Activated CD4-positive, alpha-beta T cell treated with anti-CD3 and anti-CD28 coated beads, Interleukin-2, amount 10 ng/mL, durations not matched to agents 24 days and 14 days (primary cell): Measurements from ENCODE around the gene RPL6. TPM values are rescaled to one million over a fixed set of nuclear protein-coding genes. Genes with fewer than 3 reads are reported as not detected.
"Not testable (repeated sequence)": the region's sequence is repeated elsewhere in the genome, so short reads cannot be mapped to it uniquely, and the experiment has no call there.

Source experiments
- DNase-seq: peaks from one replicate; pipeline ENCODE4 v3.0.0; 2022
- H3K27ac Mint-ChIP-seq: one replicate; pipeline ENCODE4 v1.8.0; 2022; ENCODE audit warnings: mild to moderate bottlenecking, mixed read lengths
- H3K27me3 Mint-ChIP-seq: one replicate; pipeline ENCODE4 v1.8.0; 2022; ENCODE audit warnings: mixed read lengths
- H3K36me3 Mint-ChIP-seq: one replicate; pipeline ENCODE4 v1.8.0; 2022; ENCODE audit warnings: low read depth, mild to moderate bottlenecking, mixed read lengths
- H3K4me1 Mint-ChIP-seq: one replicate; pipeline ENCODE4 v1.8.0; 2021; ENCODE audit warnings: mixed read lengths
- H3K4me3 Mint-ChIP-seq: one replicate; pipeline ENCODE4 v1.8.0; 2022; ENCODE audit warnings: mild to moderate bottlenecking, moderate library complexity, mixed read lengths
- H3K9me3 Mint-ChIP-seq: one replicate; pipeline ENCODE4 v1.8.0; 2021; ENCODE audit warnings: mixed read lengths
- intact Hi-C: fragments of 100-400 bp; cut with micrococcal nuclease; formaldehyde crosslinking; loops from one replicate; pipeline ENCODE4 v1.15.1; 2023
- total RNA-seq: library from RNA; stranded (reverse); gene quantifications from 2 replicates; pipeline ENCODE4 v1.2.3, GENCODE V29; 2022

The RPL6 gene
- 1,820 and 1,848 TPM in 2 replicates for total RNA-seq

DNA sequence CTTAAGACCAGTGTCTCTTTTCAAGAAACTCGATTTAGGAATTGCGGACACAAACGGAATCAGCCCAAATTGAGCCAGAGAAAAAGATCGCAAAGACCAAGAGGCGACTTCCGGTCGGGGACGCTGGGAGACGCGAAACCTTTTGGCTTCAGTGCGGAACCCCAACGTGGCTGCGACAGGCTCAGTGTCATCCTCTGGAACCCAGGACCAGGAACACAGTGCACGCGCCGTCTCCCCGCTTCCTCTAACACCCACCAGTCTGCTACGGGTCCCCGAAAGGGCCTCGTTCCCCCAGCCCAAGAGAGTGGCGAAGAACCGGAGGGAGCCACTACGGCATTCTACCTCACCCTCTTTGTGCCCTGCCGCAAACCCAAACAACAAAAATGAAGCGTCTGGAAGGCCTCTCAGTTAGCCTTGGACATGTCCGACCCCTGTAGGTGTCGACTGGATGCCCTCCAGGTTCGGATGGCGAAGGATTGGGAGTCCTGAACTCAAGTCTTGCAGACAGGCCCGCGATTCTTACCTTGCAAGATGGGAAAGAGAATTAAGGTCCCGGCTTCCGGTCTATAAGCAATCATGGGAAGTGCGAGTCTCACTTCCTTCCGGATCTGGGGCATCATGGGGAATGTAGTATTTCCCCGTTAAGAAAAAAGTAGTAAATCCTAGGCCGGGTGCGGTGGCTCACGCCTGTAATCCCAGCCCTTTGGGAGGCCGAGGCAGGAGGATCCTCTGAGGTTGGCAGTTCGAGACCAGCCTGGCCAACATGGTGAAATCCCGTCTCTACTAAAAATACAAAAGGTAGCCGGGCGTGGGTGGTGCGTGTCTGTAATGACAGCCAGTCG is at the start of gene RPL6:
Gene RPL6, minus strand, starts transcription at position 542 of the 842 bp plus-strand sequence. CDS start 949 bp downstream, outside the sequence.
- H3K4me3 Mint-ChIP-seq: peak within 1 kb of the TSS; percentile 93
- no peaks in the 10 kb centered on the region for H3K27me3 Mint-ChIP-seq
- peaks cover 27% of the 10 kb centered on the region for H3K4me1 Mint-ChIP-seq
- H3K36me3 Mint-ChIP-seq: peaks cover 48% of the 10 kb centered on the region
- H3K9me3 Mint-ChIP-seq: no peaks in the 10 kb centered on the region
- intact Hi-C loops: loop anchor here (1.0 to 2.0 kb wide), 6 partner anchors 10 to 567 kb away; partner anchors contain the start of genes ERP29, HECTD4, MAPKAPK5 and TMEM116
- peak; percentile 94 for DNase-seq
- H3K27ac Mint-ChIP-seq: peak within 1 kb of the TSS; percentile 100

GRCh38 chr12:112458751-112459150 is 49.3 kb upstream of the RPL6 start:
- Mint-ChIP-seq H3K4me1 (peaks cover 4% of the 10 kb centered on the region), H3K36me3 (peaks cover 58% of the 10 kb centered on the region), H3K27me3 (no peaks in the 10 kb centered on the region), H3K27ac (no peak overlapping the region), H3K9me3 (no peaks in the 10 kb centered on the region), H3K4me3 (no peak overlapping the region)
- intact Hi-C loops: no loop called here
- no peak for DNase-seq

DNA sequence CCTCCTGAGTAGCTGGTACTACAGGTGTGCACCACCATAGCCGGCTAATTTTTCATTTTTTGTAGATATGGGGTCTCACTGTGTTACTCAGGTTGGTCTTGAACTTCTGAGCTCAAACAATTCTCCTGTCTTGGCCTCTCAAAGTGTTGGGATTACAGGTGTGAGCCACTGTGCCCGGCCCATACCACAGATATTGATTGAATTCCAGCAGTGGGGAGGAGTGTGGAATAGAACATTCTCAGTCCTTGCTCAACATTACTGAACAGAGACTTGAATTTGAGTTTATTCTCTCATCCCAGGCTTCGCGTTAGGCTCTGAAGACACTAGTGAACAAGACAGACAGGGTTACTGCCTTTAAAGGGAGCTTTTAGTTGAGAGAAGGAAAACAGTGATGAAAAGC is 48.9 kb upstream of the RPL6 start:
- no peak overlapping the region for H3K4me3 Mint-ChIP-seq
- peaks cover under 1% of the 10 kb centered on the region for H3K4me1 Mint-ChIP-seq
- H3K27ac Mint-ChIP-seq: no peak overlapping the region
- H3K27me3 Mint-ChIP-seq: no peaks in the 10 kb centered on the region
- H3K9me3 Mint-ChIP-seq: no peaks in the 10 kb centered on the region
- peaks cover 57% of the 10 kb centered on the region for H3K36me3 Mint-ChIP-seq
- intact Hi-C loops: no loop called here
- DNase-seq: no peak

GRCh38 chr12:112457142-112457541 is 47.7 kb upstream of the RPL6 start:
- H3K9me3 Mint-ChIP-seq, H3K27ac Mint-ChIP-seq, H3K4me3 Mint-ChIP-seq, H3K27me3 Mint-ChIP-seq, H3K4me1 Mint-ChIP-seq, DNase-seq, intact Hi-C loops: not testable (repeated sequence)
- peaks cover 61% of the 10 kb centered on the region for H3K36me3 Mint-ChIP-seq

- Mint-ChIP-seq H3K27me3 (no peaks in the 10 kb centered on the region), H3K4me3 (no peak overlapping the region), H3K9me3 (no peaks in the 10 kb centered on the region), H3K4me1 (peaks cover under 1% of the 10 kb centered on the region), H3K27ac (no peak overlapping the region), H3K36me3 (peaks cover 61% of the 10 kb centered on the region)
- DNase-seq: no peak
- intact Hi-C loops: no loop called here
Observed at GRCh38 chr12:112456029-112456428, 46.6 kb upstream of the RPL6 start.

GRCh38 chr12:112450725-112451124 is 41.3 kb upstream of the RPL6 start:
- Mint-ChIP-seq H3K36me3 (peaks cover 58% of the 10 kb centered on the region), H3K27ac (no peak overlapping the region), H3K4me1 (peaks cover 16% of the 10 kb centered on the region), H3K27me3 (no peaks in the 10 kb centered on the region), H3K9me3 (no peaks in the 10 kb centered on the region), H3K4me3 (no peak overlapping the region)
- intact Hi-C loops: no loop called here
- DNase-seq: no peak

DNA sequence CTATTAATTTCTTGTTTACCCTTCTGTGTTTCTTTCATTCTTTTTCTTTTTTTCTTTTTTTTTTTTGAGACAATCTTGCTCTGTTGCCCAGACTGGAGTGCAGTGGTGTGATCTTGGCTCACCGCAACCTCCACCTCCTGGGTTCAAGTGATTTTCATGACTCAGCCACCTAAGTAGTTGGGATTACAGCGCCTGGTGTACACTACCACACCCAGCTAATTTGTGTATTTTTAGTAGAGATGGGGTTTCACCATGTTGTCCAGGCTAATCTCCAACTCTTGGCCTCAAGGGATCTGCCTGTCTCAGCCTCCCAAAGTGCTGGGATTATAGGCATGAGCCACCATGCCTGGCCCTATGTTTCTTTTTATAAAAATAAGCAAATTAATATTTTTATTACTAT is 38.8 kb upstream of the RPL6 start:
- intact Hi-C loops, H3K9me3 Mint-ChIP-seq, DNase-seq, H3K27me3 Mint-ChIP-seq, H3K4me3 Mint-ChIP-seq, H3K27ac Mint-ChIP-seq: not testable (repeated sequence)
- peaks cover 45% of the 10 kb centered on the region for H3K36me3 Mint-ChIP-seq
- peaks cover 16% of the 10 kb centered on the region for H3K4me1 Mint-ChIP-seq

DNA sequence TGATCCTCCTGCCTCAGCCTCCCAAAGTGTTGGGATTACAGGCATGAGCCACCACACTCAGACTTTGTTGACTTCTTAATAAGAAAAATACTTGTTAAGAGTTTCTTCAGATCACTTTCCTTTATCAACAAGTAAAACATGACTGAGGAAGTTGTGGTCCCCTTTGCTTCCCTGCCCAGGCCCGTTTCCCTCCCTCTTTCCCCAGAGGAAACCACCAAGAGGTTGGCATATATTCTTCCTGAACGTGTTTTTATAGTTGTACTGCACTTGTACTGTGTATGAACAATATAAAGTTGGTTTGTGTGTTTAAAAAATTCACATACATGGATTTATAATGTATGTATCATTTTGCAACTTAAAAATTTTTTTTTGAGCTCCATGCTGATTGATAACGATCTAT is 37.7 kb upstream of the RPL6 start:
- Mint-ChIP-seq H3K4me3 (no peak overlapping the region), H3K4me1 (peaks cover 16% of the 10 kb centered on the region), H3K27ac (peak overlapping the region; percentile 15), H3K9me3 (no peaks in the 10 kb centered on the region), H3K27me3 (no peaks in the 10 kb centered on the region), H3K36me3 (peaks cover 41% of the 10 kb centered on the region)
- no peak for DNase-seq
- intact Hi-C loops: no loop called here

DNA sequence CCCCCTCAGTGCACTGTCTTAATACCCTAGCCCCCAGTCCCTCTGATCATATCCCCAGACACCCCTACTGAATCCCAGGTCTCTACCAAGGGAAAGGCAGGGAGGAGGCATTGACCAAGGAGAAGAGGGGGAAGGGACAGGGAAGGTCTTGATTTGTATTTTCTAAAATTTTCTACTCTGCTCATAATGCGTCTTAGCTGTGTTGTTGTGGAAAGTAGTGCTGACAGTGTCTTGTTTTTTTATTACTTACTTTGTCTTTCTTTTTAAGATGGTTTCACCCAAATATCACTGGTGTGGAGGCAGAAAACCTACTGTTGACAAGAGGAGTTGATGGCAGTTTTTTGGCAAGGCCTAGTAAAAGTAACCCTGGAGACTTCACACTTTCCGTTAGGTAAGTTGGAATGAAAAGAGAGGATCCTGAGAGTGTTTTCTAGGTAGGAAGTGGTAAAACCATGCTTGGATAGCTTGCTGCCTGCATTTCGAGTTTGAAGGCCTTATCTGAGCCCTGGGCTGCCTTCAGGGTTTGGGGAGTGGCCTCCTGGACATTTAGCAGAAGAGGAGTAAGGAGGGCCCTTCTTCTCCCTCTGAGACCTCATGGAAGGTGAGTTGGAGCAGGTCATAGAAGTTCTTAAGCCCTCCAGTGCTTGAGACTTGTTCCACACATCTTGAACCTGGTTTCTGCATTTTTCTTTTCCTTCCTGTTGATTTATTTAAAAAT is 36.8 kb upstream of the RPL6 start:
- intact Hi-C loops: no loop called here
- Mint-ChIP-seq H3K36me3 (peaks cover 37% of the 10 kb centered on the region), H3K4me3 (no peak overlapping the region), H3K27ac (peak overlapping the region; percentile 70), H3K4me1 (peaks cover 16% of the 10 kb centered on the region), H3K9me3 (no peaks in the 10 kb centered on the region), H3K27me3 (no peaks in the 10 kb centered on the region)
- DNase-seq: no peak

DNA sequence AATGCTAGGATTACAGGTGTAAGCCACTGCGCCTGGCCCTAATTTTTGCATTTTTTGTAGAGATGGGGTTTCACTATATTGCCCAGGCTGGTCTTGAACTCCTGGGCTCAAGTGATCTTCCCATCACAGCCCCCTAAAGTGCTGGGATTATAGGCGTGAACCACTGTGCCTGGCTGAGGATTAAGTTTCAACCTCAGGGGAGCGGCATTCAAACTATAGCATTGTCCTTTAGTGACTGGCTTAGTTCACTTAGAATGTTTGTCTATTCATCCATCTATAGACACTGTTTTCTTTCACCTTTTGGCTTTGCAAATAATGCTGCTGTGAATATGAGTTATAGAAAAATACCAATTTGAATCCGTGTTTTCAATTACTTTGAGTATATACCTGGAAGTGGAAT is 34.5 kb upstream of the RPL6 start:
- intact Hi-C loops: no loop called here

GRCh38 chr12:112440653-112441052 is 31.2 kb upstream of the RPL6 start:
- H3K27me3 Mint-ChIP-seq, H3K36me3 Mint-ChIP-seq, intact Hi-C loops, H3K4me1 Mint-ChIP-seq, DNase-seq, H3K9me3 Mint-ChIP-seq, H3K27ac Mint-ChIP-seq, H3K4me3 Mint-ChIP-seq: not testable (repeated sequence)

More for the DNA sequence above, 34.5 kb upstream of the RPL6 start:
- no peaks in the 10 kb centered on the region for H3K27me3 Mint-ChIP-seq
- H3K36me3 Mint-ChIP-seq: peaks cover 24% of the 10 kb centered on the region
- H3K4me1 Mint-ChIP-seq: peaks cover 15% of the 10 kb centered on the region
- no peaks in the 10 kb centered on the region for H3K9me3 Mint-ChIP-seq
- no peak overlapping the region for H3K4me3 Mint-ChIP-seq
- no peak for DNase-seq
- H3K27ac Mint-ChIP-seq: no peak overlapping the region

DNA sequence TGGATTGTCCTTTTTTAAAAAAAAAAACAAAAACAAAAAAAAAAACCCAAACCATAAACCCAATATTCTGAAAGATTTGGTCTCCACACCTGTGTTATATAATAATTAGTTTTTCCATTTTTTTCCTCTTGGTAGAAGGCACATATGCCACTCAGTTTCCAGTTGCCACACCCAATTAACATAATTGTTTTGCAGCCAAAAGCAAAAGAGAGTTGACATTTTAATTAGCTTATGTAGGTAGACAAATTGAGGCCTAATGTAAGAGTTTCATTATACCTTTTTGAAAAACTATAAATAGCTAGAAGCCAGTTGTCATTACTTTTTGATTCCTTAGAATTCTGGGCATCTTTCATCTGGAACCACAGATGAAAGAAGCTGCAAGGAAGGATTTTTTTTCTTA is 30.4 kb upstream of the RPL6 start:
- intact Hi-C loops: no loop called here
- H3K4me1 Mint-ChIP-seq: peaks cover 7% of the 10 kb centered on the region
- H3K27ac Mint-ChIP-seq: no peak overlapping the region
- no peaks in the 10 kb centered on the region for H3K27me3 Mint-ChIP-seq
- H3K9me3 Mint-ChIP-seq: no peaks in the 10 kb centered on the region
- no peak overlapping the region for H3K4me3 Mint-ChIP-seq
- DNase-seq: no peak
- peaks cover 4% of the 10 kb centered on the region for H3K36me3 Mint-ChIP-seq

- H3K27me3 Mint-ChIP-seq, H3K9me3 Mint-ChIP-seq, H3K36me3 Mint-ChIP-seq, H3K4me3 Mint-ChIP-seq, H3K4me1 Mint-ChIP-seq, intact Hi-C loops, H3K27ac Mint-ChIP-seq, DNase-seq: not testable (repeated sequence)
Observed at GRCh38 chr12:112438645-112439044, 29.2 kb upstream of the RPL6 start.

DNA sequence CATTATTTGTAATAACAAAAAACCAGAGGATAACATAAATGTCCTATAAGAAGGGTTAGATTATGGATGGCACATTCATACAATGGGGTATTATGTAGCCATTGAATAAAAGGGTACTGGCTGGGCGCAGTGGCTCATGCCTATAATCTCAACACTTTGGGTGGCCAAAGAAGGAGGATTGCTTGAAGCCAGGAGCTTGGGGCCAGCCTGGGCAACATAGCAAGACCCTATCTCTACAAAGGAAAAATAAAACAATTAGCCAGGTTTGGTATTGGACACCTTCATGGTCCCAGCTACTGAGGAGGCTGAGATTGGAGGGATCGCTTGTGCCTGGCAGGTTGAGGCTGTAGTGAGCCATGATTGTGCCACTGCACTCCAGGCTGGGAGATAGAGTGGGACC is 24.1 kb upstream of the RPL6 start:
- H3K27ac Mint-ChIP-seq: no peak overlapping the region
- peaks cover 24% of the 10 kb centered on the region for H3K4me1 Mint-ChIP-seq
- intact Hi-C loops: no loop called here
- H3K27me3 Mint-ChIP-seq: no peaks in the 10 kb centered on the region
- no peaks in the 10 kb centered on the region for H3K9me3 Mint-ChIP-seq
- no peak for DNase-seq
- peaks cover 22% of the 10 kb centered on the region for H3K36me3 Mint-ChIP-seq
- H3K4me3 Mint-ChIP-seq: no peak overlapping the region
